HG02938 (cell line): Measurements from ENCODE around the gene PTPRU.
"Not testable (repeated sequence)": the region's sequence is repeated elsewhere in the genome, so short reads cannot be mapped to it uniquely, and the experiment has no call there.

Experiments used
- ATAC-seq: cut with Tn5 transposase; IDR thresholded peaks from one replicate; pipeline ENCODE4 v1.9.1; 2021; ENCODE audit warnings: mild to moderate bottlenecking, moderate library complexity; ENCODE audit not compliant: unreplicated experiment

PTPRU gene

DNA sequence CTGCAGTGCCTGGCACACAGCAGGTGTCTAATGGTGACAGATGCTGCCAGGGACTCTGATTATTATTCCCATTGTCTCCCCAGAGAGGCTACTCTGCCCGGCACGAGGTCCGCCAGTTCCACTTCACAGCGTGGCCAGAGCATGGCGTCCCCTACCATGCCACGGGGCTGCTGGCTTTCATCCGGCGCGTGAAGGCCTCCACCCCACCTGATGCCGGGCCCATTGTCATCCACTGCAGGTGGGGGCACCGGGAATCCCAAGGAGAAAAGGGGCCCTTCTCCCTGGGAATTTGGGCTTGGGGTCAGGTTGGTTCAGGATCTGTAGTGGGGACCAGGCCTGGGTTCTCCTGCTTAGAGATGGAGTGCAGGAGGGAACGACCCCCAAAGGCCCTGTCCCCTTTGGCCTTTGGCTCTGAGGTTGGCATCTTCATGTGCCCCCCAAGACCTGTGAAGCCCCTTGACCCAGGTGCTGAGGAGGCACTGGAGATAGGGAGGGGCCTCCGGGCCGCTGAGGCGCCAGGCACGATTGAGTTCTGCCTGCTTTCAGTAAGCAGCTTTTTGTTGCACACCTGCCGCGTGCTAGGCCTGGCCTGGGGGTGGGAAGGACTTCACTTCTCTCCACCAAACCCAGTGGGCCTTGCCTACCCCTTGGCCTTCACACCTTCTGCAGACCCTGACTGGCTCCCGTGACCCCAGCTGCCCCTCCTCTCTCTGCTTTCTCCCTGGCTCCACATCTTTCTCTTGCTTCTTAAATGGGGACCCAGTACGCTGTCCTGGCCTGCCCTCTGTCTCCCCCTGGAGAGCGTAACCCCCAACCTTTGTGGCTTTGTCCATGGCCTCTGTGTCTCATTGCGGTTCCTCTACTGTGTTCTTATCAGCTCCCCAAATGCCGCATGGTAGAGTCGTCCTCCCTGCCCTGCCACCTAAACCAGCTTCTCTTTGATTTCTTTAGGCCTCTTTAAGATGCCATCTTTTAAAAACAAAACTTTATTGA lies 76.4 kb downstream of the PTPRU start:
- no peak for ATAC-seq

- not testable (repeated sequence) for ATAC-seq
These were observed 78.4 kb downstream of the PTPRU start for GRCh38 chr1:29314685-29315084.

DNA sequence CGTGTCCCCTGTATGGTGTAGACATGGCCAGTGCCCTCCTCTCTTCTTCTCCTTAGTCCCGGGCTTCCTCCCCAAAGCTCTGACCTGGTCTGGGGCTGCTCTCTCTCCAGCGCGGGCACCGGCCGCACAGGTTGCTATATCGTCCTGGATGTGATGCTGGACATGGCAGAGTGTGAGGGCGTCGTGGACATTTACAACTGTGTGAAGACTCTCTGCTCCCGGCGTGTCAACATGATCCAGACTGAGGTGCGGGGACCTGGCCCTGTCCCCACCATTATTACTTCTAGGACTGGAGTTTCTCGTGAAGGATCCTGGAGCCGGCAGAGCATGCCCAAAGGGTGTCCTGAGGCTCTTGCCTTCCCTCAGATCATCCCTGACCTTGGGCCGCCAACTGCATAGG lies 78.9 kb downstream of the PTPRU start:
- no peak for ATAC-seq

- ATAC-seq, result no peak
These were observed 79.6 kb downstream of the PTPRU start for GRCh38 chr1:29315876-29316275.

- ATAC-seq, result no peak
These were observed 81.0 kb downstream of the PTPRU start for GRCh38 chr1:29317063-29317915.

GRCh38 chr1:29317916-29318530 lies 81.7 kb downstream of the PTPRU start:
- ATAC-seq, result no peak

GRCh38 chr1:29318724-29319123 lies 82.4 kb downstream of the PTPRU start:
- no peak for ATAC-seq

- no peak for ATAC-seq
These were observed 83.2 kb downstream of the PTPRU start for GRCh38 chr1:29319300-29320110.

DNA sequence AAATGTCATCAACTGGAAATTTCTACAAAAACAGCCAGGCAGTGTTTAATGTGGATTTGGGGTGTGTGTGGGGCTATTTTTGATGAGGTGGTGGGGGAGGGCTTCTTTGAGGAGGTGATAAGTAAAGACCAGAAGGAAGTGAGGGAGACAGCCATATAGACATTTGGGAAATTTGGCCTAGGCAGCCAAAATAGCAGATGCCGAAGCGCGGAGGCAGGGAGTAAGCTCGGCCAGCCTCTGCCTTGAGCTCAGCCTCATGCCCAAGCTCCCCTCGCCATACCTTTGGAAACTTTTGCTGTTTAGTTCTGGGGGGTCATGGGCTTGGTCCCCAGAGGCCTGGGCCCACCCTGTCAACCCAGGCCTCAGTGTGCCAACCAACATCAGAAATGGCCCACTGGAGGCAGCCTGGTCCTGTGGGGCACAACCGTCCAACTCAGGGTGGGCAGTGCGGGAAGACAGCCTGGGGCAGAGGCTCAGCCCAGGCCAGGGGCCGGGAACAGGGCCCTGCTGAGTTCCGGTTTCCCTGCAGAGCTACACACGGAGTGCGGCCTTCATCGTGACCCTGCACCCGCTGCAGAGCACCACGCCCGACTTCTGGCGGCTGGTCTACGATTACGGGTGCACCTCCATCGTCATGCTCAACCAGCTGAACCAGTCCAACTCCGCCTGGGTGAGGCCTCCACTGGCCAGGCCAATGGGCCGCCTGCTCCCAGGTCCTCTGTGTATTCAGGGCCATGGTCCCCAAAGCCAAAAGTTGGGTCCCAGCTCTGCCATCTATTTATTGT lies 84.0 kb downstream of the PTPRU start:
- no peak for ATAC-seq

DNA sequence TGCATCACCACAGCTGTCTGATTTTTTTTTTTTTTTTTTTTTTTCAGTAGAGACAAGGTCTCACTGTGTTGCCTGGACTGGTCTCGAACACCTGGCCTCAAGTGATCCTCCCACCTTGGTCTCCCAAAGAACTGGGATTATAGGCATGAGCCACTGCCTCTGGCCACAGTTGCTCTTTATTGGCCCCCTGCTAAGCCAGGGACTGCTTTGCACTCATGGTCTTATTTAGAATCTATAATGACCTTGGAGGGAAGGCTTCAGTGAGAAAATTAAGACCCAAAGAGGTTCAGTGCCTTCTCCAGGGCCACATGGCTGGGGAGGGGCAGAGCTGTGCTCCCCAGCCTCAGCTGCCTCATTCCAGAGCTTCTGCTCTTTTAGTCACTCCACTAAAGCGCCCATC lies 84.9 kb downstream of the PTPRU start:
- ATAC-seq, result no peak

DNA sequence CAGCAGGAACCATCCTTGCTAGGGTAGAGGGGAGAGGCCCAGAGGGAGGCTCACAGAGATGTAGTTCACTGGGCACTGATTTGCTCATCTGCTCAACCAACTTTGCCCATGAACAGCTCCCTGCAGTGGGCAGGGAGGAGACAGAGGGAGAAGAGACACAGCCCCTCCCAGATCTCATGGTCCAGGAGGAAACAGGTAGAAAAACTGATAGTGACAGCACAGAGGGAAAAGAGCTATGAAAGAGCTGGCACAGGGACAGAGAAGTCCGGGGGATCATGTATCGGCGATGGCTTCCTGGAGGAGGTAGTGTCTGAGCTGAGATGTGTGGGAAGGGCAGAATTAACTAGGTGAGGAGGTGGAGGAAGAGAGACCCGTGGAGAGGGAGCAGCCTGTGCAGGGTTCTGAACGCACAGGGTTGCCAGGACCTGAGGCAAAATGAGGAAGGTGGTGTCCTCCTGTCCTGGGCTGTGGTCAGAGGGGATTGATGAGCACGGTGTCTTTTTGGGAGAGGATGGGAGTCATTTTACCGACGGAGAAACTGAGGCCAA lies 85.9 kb downstream of the PTPRU start:
- no peak for ATAC-seq

DNA sequence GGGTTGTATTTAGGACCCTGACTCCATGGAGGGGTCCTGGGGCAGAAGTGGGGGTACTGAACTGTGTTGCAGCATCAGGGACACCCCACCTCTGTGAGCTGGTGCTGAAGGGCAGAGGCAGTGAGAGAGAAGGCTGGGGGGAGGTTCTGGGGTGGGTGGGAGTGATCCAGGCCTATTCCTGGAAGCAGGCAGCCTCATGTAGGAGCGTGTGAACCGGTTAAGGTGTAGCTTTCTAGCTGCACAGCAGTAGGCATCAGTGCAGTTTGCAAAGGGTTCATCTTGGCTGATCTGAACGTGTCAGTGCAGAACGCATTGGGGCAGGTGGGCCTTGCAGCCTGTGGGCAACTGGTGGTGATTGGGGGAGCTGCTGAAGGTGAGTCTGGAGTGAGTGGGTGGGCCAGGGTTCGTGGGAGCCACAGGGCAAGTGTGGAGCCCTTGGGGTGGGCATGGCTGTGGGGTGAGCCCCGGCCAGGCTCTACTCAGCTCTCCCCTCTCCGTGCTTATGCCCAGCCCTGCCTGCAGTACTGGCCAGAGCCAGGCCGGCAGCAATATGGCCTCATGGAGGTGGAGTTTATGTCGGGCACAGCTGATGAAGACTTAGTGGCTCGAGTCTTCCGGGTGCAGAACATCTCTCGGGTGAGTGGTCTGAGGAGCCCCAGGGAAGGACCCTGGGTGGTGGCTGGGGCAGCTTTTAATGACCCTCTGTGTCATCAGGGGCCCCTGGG lies 86.7 kb downstream of the PTPRU start:
- no peak for ATAC-seq

GRCh38 chr1:29323636-29324035 lies 87.3 kb downstream of the PTPRU start:
- no peak for ATAC-seq

DNA sequence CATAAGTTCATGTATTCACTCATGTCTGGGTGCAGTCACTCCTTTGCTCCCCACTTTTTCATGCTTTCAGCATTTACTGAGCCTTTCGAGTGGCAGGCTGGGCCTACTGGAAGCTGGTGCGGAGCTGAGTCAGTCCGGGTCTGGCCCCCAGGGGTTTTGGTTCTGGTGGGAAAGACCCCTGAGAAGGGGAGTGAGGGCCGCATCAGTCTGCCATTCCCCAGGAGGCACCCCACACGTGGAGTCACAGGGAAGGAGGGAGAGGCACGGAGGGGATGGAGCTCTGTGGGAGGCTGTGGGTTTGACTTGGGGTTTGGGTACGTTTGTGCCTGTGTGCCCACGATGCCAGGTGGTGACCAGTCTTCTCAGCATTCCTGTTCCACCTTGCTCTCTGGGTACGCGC lies 87.9 kb downstream of the PTPRU start:
- no peak for ATAC-seq

GRCh38 chr1:29324771-29325351 lies 88.5 kb downstream of the PTPRU start:
- no peak for ATAC-seq

GRCh38 chr1:29325675-29326074 lies 89.4 kb downstream of the PTPRU start:
- ATAC-seq, result no peak

DNA sequence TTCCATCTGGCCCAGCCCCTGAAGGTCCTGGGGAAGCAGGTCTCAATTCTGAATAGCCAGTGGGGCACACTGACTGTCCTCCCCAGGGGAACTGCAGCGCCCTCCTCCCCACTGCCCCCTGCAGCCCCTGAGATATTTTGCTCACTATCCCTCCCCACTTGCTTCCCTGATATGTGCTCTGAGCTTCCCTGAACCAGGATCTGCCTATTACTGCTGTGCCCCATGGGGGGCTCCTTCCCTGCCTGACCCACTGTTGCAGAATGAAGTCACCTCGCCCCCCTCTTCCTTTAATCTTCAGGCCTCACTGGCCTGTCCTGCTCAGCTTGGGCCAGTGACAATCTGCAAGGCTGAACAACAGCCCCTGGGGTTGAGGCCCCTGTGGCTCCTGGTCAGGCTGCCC lies 89.8 kb downstream of the PTPRU start:
- ATAC-seq, result no peak

DNA sequence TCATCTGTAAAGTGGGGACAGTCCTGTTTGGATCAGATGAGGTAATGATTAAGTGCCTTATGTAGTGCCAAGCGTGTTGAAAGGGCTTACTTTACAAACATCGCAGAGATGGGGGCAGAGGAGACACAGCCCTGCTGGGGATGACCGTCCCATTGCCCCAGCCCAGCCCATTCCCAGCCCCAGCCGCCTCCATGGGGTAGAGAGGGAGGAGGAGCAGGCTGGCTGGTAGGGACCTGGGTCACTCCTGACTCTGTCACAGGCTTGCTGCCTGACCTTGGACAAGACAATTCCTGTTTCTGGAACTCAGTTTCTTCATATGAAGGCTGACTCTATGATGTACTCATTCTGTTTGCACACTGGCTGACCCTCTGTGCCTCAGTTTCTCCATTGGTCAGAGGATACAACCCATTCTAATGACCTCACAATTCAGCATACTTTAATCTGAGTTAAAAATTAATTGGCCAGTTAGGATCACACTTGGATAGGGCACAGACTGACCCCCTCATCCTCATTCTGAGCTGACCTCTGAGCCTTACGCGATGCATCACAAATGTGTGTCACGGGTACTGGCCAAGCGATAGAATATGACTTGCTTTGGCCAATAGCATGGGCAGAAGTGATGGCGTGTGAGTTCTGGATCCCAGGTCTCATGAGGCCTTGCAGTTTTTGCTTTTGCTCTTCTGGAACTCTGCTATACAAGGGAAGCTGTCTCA lies 91.1 kb downstream of the PTPRU start:
- no peak for ATAC-seq
